GM12873 (cell line): Measurements from ENCODE around the gene CBFA2T2.

Source experiments
- TF ChIP-seq, protein P1 (sequence below): IDR thresholded peaks from 2 replicates; pipeline ENCODE4 v1.5.1; 2012; ENCODE audit warnings: low read depth, mild to moderate bottlenecking, moderate library complexity, low read length, control low read depth; ENCODE audit not compliant: insufficient read depth; ENCODE audit errors: missing control alignments

The CBFA2T2 gene

GRCh38 chr20:33609504-33609903, 119.6 kb downstream of the CBFA2T2 start:
- TF ChIP-seq, protein P1, sequence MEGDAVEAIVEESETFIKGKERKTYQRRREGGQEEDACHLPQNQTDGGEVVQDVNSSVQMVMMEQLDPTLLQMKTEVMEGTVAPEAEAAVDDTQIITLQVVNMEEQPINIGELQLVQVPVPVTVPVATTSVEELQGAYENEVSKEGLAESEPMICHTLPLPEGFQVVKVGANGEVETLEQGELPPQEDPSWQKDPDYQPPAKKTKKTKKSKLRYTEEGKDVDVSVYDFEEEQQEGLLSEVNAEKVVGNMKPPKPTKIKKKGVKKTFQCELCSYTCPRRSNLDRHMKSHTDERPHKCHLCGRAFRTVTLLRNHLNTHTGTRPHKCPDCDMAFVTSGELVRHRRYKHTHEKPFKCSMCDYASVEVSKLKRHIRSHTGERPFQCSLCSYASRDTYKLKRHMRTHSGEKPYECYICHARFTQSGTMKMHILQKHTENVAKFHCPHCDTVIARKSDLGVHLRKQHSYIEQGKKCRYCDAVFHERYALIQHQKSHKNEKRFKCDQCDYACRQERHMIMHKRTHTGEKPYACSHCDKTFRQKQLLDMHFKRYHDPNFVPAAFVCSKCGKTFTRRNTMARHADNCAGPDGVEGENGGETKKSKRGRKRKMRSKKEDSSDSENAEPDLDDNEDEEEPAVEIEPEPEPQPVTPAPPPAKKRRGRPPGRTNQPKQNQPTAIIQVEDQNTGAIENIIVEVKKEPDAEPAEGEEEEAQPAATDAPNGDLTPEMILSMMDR, result no peak

- TF ChIP-seq, protein P1, result no peak
Observed at GRCh38 chr20:33611106-33611505, 121.2 kb downstream of the CBFA2T2 start.

GRCh38 chr20:33612001-33612400, 122.1 kb downstream of the CBFA2T2 start:
- TF ChIP-seq, protein P1, result no peak

DNA sequence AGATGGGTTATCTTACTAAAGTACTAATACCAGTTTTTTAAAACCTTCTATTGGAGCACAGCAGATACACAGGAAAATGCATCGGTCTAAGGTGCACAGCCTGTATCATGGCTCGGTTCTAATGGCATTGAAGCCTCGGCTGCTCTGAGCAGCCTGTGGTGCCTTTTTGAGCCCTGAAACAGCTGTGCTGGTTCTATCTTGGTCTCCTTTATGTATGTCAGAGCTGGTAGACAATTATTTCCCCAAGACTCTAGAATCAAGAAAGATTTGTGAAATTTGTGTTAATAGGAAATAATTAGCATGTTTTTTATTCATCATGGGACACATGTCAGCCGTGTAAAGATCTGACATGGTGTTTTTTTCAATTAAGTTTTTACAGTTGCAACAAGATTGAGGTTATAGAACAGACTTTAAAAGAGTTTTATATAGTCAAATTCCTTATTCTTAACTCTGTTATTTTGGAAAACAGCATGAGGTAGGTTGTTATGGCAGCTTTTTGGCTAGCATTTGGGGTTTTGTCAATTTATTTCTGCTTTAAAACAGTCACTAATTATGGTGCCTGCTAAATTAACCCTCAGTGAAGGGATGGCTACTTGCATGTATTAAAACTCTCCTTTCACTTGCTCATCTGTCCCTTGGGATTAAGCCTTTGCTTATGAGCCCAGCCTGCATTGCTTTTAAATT, 132.0 kb downstream of the CBFA2T2 start:
- TF ChIP-seq, protein P1, result no peak

DNA sequence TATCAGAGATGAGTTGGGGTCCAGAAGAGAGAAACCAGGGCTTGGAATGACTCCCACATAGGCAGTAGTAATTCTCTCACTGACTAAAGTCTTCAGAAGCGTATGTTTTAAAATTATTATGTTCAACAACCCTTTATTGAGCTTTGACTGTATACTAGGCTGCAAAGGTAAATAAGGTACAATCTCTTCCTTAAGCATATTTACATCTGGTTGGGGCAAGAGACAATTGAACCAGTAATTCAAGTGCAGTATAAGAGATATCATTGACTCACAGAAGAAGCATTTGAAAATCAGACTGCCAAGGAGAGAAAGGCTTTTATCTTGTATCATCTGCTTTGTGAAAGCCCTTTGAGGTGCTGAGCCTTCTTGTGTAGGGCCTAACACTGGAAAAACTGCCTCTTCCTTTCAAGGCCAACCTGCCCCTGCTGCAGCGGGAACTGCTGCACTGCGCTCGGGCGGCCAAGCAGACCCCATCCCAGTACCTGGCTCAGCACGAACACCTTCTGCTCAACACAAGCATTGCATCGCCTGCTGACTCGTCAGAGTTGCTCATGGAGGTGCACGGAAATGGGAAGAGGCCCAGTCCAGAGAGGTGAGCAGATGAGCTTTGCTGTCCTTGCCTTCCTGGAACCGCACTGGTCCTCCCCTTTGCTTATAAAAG, 132.9 kb downstream of the CBFA2T2 start:
- TF ChIP-seq, protein P1, result no peak

GRCh38 chr20:33624399-33624798, 134.5 kb downstream of the CBFA2T2 start:
- TF ChIP-seq, protein P1, result no peak

- TF ChIP-seq, protein P1, result no peak
Observed at GRCh38 chr20:33626190-33626589, 136.3 kb downstream of the CBFA2T2 start.
